ENCODE results near the gene VRK3.

Gene VRK3

GRCh38 chr19:49929611-49930482 is 95.3 kb downstream of the VRK3 start:
- ATAC-seq, result peak; percentile 88 to 89

GRCh38 chr19:49929121-49929610 is 96.0 kb downstream of the VRK3 start, which contains the start of the genes ATF5 and NUP62:
Gene ATF5 (plus strand): TSS chr19:49929205. CDS start chr19:49930851, 1,646 bp downstream.
Gene NUP62 (minus strand): TSS chr19:49929504. CDS start chr19:49909807, 19,697 bp downstream.
- peak; percentile 36 to 50 for ATAC-seq

DNA sequence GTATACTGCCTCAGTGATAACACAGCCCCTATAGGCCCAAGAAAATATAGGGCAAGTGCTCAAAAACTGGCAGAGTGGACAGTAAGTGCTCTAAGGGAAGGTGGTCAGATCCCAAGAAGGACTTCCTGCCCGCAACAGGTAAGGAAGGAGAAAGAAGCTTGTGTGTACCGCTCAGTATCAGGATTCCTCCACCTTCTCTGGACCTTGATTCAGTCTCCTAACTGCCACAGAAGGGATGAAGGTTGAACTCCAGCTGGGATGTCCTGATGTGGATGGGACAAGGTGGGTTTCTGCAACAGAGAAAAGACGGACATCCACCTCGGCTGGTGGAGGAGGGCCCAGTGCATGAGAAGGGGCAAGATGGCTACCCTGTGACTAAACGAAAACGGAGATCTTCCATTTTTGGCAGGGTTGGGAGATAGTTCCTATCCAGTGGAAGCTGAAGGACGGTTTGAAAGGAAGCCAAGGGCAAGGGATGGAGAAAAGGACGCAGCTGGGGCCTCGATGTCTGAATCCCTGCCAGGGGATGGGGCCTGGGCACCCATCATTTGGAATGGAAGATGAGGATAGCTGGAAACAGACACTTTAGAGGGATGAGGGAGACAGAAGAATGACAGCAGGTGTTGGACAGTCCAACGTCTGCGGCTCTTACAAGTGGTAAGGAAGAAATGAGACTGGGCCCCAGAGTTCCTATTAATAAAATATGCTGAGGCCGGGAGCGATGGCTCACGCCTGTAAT is 97.5 kb downstream of the VRK3 start:
- ATAC-seq, result no peak

DNA sequence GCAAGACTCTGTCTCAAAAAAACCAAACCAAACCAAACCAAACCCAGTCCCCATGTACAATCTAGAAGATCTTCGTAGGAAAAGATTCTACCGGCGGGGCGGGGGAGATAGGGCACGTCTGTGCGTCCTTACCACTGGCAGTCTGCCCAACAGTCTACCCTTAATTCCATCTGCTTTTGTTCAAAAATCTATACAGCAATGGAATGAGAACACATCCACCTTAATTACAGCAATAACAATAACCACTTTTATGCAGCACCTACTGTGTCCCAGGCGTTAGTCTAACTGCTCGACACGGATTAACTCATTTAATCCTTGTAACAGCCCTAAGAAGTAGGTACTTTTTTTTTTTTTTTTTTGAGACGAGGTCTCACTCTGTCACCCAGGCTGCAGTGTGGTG is 98.7 kb downstream of the VRK3 start:
- no peak for ATAC-seq

All from activated CD4-positive, CD25-positive, alpha-beta regulatory T cell treated with anti-CD3 and anti-CD28 coated beads, Interleukin-2, amount 50 U/mL, for 24 hours (primary cell).